ENCODE data around the gene FGGY.
"Not testable (repeated sequence)": the region's sequence is repeated elsewhere in the genome, so short reads cannot be mapped to it uniquely, and the experiment has no call there.

FGGY gene

DNA sequence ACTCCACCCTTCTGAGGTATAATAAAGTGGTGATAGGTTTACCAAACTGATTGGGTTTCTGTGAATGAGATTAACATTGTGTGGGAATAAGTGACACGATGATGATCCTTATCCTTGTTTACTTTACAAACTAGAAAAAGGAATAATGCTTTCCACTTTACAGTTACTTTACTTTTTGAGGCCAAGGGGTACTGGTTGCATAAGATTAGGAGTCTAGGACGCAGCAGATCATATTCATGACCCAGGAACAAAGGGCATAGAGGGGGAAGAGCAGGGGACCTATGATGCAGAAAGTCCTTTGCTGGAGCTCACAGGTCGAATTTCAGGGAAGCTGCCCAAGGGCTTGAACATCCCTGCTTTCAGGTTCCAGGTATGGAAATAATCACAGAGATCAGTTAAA lies 20.4 kb downstream of the FGGY start:
- FAIRE-seq: no peak

- FAIRE-seq: no peak
Observed at GRCh38 chr1:59317780-59318179, 20.9 kb downstream of the FGGY start.

DNA sequence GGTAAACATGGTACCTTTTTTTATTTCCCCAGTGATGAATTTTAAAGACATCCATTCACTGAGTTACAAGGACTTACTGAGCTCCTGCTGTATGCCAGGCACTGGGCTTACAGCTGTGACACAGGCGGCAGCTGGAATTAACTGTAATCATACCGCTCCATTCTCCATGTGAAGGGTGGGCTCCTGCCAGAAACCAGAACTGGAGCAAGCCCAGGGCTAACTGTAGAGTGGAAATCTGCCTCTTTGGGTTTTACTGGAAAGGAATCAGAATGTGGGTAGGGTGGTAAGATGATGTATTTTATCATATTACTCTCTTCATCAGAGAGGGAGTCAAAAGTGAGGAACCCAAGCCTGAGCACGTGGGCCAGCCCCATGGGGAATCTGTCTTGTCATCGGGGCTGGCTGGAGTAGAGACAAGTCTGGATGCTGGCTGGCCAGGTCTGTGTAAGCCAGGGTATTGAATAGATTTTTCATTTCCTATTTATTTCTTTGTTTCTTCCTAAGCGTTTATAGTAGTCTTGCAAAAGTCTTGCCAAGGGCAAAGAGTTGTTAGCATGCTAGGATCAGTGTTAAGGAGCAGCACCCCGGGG lies 21.5 kb downstream of the FGGY start:
- FAIRE-seq: no peak

DNA sequence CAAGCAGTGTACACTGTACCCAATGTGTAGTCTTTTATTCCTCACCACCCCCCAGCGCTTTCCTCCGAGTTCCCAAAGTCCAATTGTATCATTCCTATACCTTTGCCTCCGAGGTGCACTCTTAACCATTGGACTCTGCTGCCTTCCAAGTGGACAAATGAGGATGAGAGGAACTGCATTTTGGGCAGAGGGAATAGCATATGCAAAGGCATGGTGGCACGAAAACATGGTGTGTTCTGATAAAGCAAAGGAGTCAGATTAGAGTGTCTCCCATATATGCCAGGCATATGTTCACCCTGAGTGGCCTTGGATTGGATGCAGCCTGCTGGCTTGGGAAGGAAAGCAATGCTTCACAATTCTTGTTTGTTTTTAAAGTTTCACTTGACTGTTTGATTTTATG lies 25.5 kb downstream of the FGGY start:
- no peak for FAIRE-seq

DNA sequence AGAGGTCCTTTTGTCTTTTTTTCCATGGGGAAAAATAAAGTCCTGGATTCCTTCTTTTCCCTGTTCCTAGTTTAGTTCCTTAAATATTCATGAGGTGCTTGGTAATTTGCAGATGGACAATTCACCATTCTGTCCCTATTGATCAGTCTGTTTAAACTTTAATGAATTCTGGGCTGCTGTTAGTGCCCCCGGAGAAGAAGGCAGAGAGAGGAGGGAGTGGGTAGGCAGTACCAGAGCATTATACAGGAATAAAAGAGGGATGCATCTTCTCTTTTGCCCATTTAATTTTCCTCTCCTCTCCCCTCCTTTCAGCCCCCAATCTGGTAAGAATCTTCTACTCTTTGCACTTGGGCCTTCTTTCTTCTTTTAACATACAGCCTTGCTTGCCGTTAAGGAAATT lies 25.9 kb downstream of the FGGY start:
- FAIRE-seq: no peak

GRCh38 chr1:59323879-59324278 lies 27.0 kb downstream of the FGGY start:
- no peak for FAIRE-seq

DNA sequence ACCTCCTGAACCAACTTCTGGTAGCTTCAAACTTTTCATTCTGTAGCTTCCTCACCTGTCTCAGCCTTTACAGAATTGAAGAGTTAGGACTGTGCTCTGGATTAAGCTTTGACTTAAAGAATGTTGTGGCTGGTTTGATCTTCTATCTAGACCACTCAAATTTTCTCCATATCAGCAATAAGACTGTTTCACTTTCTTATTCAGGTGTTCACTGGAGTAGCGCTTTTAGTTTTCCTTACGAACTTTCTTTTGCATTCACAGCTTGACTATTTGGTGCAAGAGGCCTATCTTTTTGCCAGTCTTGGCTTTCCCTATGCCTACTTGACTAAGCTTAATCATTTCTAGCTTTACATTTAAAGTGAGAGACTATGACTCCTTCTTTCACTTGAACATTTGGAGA lies 31.5 kb downstream of the FGGY start:
- FAIRE-seq: no peak

- FAIRE-seq: no peak
Observed at GRCh38 chr1:59329412-59330053, 32.6 kb downstream of the FGGY start.

- FAIRE-seq: no peak
Observed at GRCh38 chr1:59331686-59332620, 35.1 kb downstream of the FGGY start.

GRCh38 chr1:59332983-59333382 lies 36.1 kb downstream of the FGGY start:
- no peak for FAIRE-seq

DNA sequence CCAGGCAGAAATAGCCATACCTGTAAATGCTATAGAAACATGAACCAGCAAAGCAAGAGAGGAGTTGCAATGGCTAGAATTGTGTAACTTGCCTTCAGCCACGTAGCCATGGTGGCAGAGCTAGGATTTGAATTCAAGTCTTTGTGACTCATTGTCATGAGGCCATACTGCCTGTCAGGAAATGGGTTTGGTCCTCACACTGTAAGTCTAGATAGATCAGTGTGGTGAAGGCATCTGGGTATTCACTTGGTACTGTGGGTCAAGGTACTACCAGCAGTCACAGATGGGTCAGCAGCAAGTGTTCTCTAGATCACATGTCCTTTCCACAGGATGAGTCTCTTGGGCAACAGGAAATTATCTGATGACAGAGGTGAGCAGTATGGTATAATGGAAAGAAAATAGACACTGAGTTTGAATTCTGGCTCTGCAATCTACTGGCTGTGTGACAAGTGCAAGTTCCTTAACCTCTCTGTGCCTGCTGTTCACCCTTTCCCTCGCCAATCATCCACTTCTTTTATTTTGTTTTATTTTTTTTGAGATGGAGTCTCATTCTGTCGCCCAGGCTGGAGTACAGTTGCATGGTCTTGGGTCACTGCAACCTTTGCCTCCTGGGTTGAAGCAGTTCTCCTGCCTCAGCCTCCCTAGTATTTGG lies 36.9 kb downstream of the FGGY start:
- no peak for FAIRE-seq

- no peak for FAIRE-seq
Observed at GRCh38 chr1:59340411-59341307, 43.8 kb downstream of the FGGY start.

DNA sequence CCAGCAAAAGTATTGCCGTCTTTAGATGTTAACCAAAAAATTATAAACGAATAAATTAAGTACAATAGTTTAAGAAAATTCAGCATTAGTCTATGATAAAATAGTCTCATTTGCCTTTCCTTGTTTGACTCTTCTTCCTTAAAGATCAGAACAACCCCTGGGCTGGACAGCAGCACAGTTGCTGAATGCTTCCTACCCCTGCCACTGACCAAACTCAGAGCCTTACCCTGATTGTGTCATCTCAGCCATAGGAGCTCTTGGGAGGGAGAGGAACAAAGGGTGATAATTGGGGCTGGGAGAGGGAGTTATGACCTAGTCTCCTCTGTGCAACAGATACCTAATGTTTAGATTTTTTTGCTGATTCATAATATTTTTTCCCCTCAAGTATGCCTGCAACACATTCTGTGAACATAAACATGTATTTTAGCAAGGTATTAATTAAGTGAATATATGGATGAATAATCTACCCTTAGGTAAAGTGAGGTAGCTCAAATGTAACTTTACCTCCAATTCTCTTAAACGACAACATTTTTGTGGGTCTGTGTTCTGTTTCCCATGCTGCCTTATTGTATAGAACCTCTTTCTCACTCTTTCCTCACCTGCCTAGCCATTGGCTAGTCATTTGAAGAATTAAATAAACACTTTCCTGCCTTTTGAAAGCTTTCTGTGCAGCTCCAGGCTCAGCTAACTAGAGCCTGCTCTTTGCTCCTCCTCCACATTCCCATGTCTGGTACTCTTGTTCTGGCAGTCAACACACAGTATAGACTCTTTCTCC lies 46.1 kb downstream of the FGGY start:
- no peak for FAIRE-seq

DNA sequence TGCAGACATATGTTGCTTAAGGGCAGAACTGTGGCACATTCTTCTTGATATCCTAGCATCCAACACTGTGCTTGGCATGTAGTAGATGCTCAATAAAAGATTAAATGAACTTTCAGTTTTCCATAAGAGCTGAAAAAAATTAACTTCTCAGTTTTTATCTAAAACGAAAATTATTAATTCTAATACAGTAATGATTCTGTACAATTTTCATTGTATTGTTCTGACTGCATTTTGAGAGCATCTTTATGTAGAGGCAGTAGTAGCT lies 46.6 kb downstream of the FGGY start:
- no peak for FAIRE-seq

DNA sequence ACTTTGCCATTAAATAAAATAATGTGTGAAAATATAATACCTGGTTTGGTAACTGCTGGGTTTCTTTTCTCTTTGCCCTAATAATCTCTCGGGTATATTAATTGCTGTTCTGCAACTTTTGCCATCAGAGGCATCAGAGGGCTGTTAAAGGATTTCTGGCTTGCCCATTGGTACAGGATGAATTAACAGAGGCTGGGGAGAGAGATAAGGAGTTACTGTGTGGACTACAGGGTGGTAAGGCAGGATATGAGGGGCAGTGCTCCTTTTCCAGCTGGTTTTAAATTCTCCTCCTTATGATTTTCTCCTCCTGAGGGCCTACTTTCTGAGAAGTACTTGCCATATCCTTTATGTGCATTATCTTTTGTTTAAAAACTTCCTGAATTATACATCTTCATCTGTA lies 48.3 kb downstream of the FGGY start:
- FAIRE-seq: no peak

DNA sequence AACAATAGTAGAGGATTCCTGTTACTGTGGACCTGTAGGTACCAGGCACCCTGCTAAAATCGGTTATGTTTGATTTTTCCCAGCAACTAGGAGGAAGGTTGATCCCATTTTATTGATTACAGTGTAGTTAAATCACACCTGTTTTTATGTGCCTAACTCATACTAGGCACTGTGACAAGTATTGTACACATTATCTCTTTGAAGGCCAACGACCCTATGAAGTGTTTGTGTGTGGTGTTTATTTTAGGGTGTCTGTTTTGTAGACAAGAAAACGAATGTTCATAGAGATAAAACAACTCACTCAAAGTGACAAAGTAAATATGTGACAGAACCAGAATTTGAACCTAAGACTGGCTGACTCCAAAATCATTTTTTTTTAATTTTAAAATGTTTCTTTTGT lies 49.5 kb downstream of the FGGY start:
- no peak for FAIRE-seq

- no peak for FAIRE-seq
Observed at GRCh38 chr1:59349101-59349500, 52.2 kb downstream of the FGGY start.

- no peak for FAIRE-seq
Observed at GRCh38 chr1:59350521-59350920, 53.6 kb downstream of the FGGY start.

- no peak for FAIRE-seq
Observed at GRCh38 chr1:59352065-59352464, 55.2 kb downstream of the FGGY start.

DNA sequence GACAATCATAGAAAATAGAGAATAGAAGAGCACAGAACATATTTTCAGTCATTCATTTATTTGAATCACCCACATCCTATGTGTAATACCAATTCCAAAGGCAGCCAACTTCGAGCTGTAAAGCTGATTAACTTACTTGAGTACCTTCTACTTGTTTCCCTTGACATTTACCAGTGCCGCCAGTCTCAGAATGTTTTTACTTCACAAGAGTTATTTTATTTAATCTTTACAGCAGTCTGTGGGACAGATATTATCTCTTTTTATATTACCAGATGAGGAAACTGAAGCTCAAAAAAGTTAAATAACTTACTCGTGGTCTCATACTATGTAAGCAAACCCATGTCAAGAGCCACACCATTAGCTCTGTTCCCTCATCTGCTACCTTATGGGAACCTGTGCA lies 56.6 kb downstream of the FGGY start:
- FAIRE-seq: no peak

DNA sequence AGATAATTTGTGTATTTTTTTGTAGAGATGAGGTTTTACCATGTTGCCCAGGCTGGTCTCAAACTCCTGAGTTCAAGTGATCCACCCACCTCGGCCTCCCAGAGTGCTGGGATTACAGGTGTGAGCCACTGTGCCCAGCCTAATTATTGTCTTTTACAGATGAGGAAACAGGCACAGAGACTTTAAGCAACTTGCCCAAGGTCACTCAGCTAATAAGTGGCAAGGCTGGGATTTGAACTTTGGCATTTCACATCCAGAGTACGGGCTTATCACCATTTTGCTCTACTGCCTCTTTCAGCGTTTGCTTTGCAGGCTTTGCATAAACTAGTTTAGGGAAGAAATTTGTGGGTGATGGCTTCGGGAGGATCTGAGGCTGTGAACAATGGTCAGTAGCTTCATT lies 57.3 kb downstream of the FGGY start:
- not testable (repeated sequence) for FAIRE-seq
